ENCODE data around the gene CFAP70. TPM values are rescaled to one million over a fixed set of nuclear protein-coding genes. Genes with fewer than 3 reads are reported as not detected.

CFAP70 gene
- total RNA-seq, 1 experiment from 2014 or later = 0.10 TPM

- BruUV-seq (replicated peaks) = no TSS peak
- Histone ChIP-seq H3K27me3 (ENCODE audit: control insufficient read depth, insufficient read depth, low read length) (0 out of 2 replicates have a peak, but pooled peaks cover 2% of the 10 kb centered on the region), H3K36me3 (ENCODE audit: control insufficient read depth, insufficient read depth, low read length) (no peaks in the 10 kb centered on the region), H3K4me3 (ENCODE audit: low read depth in 2 of 2, low read length in 2 of 2) (no peak overlapping the region), H3K27ac (ENCODE audit: low read length) (no peak overlapping the region), H3K4me1 (ENCODE audit: control insufficient read depth, insufficient read depth, low read length) (no peaks in the 10 kb centered on the region), H3K9me3 (ENCODE audit: control insufficient read depth, insufficient read depth, low read depth, low read length) (peaks cover 18% of the 10 kb centered on the region; the same call in 1 of the 2 replicates)
- ATAC-seq (no peak), DNase-seq (ENCODE audit: low read depth, low spot score) (no peak)
- ChIA-PET CTCF (no interaction called here), POLR2A (no interaction called here)
- intact Hi-C loops (cut with micrococcal nuclease; ENCODE audit: unreplicated experiment) = no loop called here
- TF ChIP-seq POLR2AphosphoS5 (IDR thresholded peaks at IDR 0.05; ENCODE audit: low read depth, low read length) = no peak
- TF ChIP-seq SIN3A (IDR thresholded peaks at IDR 0.05; ENCODE audit: borderline replicate concordance, insufficient read depth, low read depth, low read length) = no peak
- TF ChIP-seq, protein P1, sequence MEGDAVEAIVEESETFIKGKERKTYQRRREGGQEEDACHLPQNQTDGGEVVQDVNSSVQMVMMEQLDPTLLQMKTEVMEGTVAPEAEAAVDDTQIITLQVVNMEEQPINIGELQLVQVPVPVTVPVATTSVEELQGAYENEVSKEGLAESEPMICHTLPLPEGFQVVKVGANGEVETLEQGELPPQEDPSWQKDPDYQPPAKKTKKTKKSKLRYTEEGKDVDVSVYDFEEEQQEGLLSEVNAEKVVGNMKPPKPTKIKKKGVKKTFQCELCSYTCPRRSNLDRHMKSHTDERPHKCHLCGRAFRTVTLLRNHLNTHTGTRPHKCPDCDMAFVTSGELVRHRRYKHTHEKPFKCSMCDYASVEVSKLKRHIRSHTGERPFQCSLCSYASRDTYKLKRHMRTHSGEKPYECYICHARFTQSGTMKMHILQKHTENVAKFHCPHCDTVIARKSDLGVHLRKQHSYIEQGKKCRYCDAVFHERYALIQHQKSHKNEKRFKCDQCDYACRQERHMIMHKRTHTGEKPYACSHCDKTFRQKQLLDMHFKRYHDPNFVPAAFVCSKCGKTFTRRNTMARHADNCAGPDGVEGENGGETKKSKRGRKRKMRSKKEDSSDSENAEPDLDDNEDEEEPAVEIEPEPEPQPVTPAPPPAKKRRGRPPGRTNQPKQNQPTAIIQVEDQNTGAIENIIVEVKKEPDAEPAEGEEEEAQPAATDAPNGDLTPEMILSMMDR (IDR thresholded peaks at IDR 0.05) = no peak
- no peak for TF ChIP-seq TCF7L2 (IDR thresholded peaks at IDR 0.05; ENCODE audit: low read depth, low read length)
- TF ChIP-seq, protein P2, sequence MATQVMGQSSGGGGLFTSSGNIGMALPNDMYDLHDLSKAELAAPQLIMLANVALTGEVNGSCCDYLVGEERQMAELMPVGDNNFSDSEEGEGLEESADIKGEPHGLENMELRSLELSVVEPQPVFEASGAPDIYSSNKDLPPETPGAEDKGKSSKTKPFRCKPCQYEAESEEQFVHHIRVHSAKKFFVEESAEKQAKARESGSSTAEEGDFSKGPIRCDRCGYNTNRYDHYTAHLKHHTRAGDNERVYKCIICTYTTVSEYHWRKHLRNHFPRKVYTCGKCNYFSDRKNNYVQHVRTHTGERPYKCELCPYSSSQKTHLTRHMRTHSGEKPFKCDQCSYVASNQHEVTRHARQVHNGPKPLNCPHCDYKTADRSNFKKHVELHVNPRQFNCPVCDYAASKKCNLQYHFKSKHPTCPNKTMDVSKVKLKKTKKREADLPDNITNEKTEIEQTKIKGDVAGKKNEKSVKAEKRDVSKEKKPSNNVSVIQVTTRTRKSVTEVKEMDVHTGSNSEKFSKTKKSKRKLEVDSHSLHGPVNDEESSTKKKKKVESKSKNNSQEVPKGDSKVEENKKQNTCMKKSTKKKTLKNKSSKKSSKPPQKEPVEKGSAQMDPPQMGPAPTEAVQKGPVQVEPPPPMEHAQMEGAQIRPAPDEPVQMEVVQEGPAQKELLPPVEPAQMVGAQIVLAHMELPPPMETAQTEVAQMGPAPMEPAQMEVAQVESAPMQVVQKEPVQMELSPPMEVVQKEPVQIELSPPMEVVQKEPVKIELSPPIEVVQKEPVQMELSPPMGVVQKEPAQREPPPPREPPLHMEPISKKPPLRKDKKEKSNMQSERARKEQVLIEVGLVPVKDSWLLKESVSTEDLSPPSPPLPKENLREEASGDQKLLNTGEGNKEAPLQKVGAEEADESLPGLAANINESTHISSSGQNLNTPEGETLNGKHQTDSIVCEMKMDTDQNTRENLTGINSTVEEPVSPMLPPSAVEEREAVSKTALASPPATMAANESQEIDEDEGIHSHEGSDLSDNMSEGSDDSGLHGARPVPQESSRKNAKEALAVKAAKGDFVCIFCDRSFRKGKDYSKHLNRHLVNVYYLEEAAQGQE (IDR thresholded peaks at IDR 0.05; ENCODE audit: insufficient read depth in 1 of 2, low read depth in 2 of 2, low read length in 1 of 2) = no peak
- in situ Hi-C loops (cut with HindIII; ENCODE audit: low pct_unique_long_range_greater_than_20kb, low sequenced_read_pairs) = no loop called here
Observed at GRCh38 chr10:73306171-73306708, 52.4 kb downstream of the CFAP70 start.

DNA sequence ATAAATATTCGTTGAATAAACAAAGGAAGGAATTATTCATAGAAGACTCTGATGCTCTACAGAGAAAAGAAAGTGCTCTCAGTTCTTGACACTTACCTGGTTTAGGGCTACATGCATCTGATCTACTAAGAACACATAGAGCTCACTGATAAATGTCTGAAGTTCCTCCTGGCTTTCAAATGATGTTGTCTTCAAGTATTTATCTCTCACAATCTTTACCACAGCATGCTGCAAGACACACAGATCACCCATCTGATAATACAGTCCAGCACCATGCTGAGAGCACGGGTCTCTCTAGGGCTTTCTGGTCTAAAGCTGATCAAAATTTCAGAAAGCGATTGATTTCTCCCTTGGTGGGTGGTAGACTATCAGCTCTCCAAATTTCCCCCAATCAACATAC is 61.7 kb downstream of the CFAP70 start:
- DNase-seq (ENCODE audit: low read depth, low spot score) = no peak
- CTCF ChIA-PET = interaction anchor here (0.5 kb wide), 1 partner anchor 20 kb away, joined by 5 read pairs; no protein-coding TSS in a partner anchor
- TF ChIP-seq SIN3A (IDR thresholded peaks at IDR 0.05; ENCODE audit: borderline replicate concordance, insufficient read depth, low read depth, low read length) = no peak
- TF ChIP-seq POLR2AphosphoS5 (IDR thresholded peaks at IDR 0.05; ENCODE audit: low read depth, low read length) = no peak
- TF ChIP-seq, protein P2 (IDR thresholded peaks at IDR 0.05; ENCODE audit: insufficient read depth in 1 of 2, low read depth in 2 of 2, low read length in 1 of 2) = no peak
- no peak for TF ChIP-seq TCF7L2 (IDR thresholded peaks at IDR 0.05; ENCODE audit: low read depth, low read length)
- TF ChIP-seq, protein P1 (IDR thresholded peaks at IDR 0.05) = no peak
- H3K36me3 ChIP-seq (ENCODE audit: control insufficient read depth, insufficient read depth, low read length) = no peaks in the 10 kb centered on the region
- POLR2A ChIA-PET = interaction anchor here (0.6 kb wide), 2 partner anchors 113 to 291 kb away, joined by 5 to 6 read pairs; no protein-coding TSS in a partner anchor
- in situ Hi-C loops (cut with HindIII; ENCODE audit: low pct_unique_long_range_greater_than_20kb, low sequenced_read_pairs) = no loop called here
- H3K4me3 ChIP-seq (ENCODE audit: low read depth in 2 of 2, low read length in 2 of 2) = no peak overlapping the region
- no peaks in the 10 kb centered on the region for H3K4me1 ChIP-seq (ENCODE audit: control insufficient read depth, insufficient read depth, low read length)
- no peak overlapping the region for H3K27ac ChIP-seq (ENCODE audit: low read length)
- no peaks in the 10 kb centered on the region for H3K9me3 ChIP-seq (ENCODE audit: control insufficient read depth, insufficient read depth, low read depth, low read length)
- BruUV-seq (replicated peaks) = no TSS peak
- no peak for ATAC-seq
- peaks cover 39% of the 10 kb centered on the region for H3K27me3 ChIP-seq (ENCODE audit: control insufficient read depth, insufficient read depth, low read length)
- intact Hi-C loops (cut with micrococcal nuclease; ENCODE audit: unreplicated experiment) = no loop called here

All from Panc1 (cell line).